Kidney (tissue), 14 donors: Measurements from ENCODE around the gene MFN2. TPM values are rescaled to one million over a fixed set of nuclear protein-coding genes. Genes with fewer than 3 reads are reported as not detected.
"Not testable (repeated sequence)": the region's sequence is repeated elsewhere in the genome, so short reads cannot be mapped to it uniquely, and the experiment has no call there.

Experiments used
- DNase-seq, 5 donors: peaks; one replicate each; pipeline ENCODE4 v3.0.0-alpha.2; 2013 to 2020
- FAIRE-seq: peaks from 2 replicates; lab custom pipeline; 2012; peaks lifted over from hg19 to GRCh38; lab: Jason Lieb, UNC
- H3K27ac ChIP-seq, 2 donors: one replicate each; pipeline ENCODE4 v1.7.0; 2013; ENCODE audit warnings: low read depth in 2 of 2, low read length in 2 of 2, inconsistent platforms in 1 of 2
- H3K27me3 ChIP-seq: one replicate; pipeline ENCODE4 v1.7.1; 2013; ENCODE audit warnings: low read length, inconsistent platforms; ENCODE audit not compliant: control insufficient read depth, insufficient read depth
- H3K36me3 ChIP-seq, 3 donors: one replicate each; pipeline versions ENCODE4 v1.7.0 to v1.7.1; 2013; ENCODE audit warnings: low read length in 3 of 3, control low read depth in 1 of 3, inconsistent platforms in 1 of 3; ENCODE audit not compliant: insufficient read depth in 3 of 3, control insufficient read depth in 2 of 3
- H3K4me1 ChIP-seq, 3 donors: one replicate each; pipeline versions ENCODE4 v1.7.0 to v1.7.1; 2013; ENCODE audit warnings: low read length in 3 of 3, inconsistent platforms in 1 of 3, low read depth in 1 of 3; ENCODE audit not compliant: control insufficient read depth in 2 of 3, insufficient read depth in 2 of 3
- H3K4me3 ChIP-seq, 3 donors: one replicate each; pipeline versions ENCODE4 v1.7.0 to v1.8.1; 2013; ENCODE audit warnings: low read length in 3 of 3, control low read depth in 1 of 3, inconsistent platforms in 1 of 3
- H3K9ac ChIP-seq, 3 donors: one replicate each; pipeline versions ENCODE4 v1.7.0 to v1.7.1; 2013; ENCODE audit warnings: low read length in 3 of 3, control low read depth in 1 of 3, inconsistent platforms in 1 of 3
- H3K9me3 ChIP-seq, 3 donors: one replicate each; pipeline versions ENCODE4 v1.7.0 to v1.7.1; 2013; ENCODE audit warnings: low read length in 3 of 3, control low read depth in 1 of 3, inconsistent platforms in 1 of 3; ENCODE audit not compliant: control insufficient read depth in 2 of 3, insufficient read depth in 1 of 3
- intact Hi-C: fragments of 100-400 bp; cut with DNase I; formaldehyde crosslinking; loops from one replicate; pipeline ENCODE4 v1.11.1; 2022
- polyA plus RNA-seq: library from polyadenylated mRNA; stranded (reverse); fragments of 350-450 nt; fragmentation: Illumina TruSeq; extraction: RNeasy Lipid Tissue Mini Kit (QIAGEN cat#74804); gene quantifications from one replicate; pipeline ENCODE4 v1.2.3, GENCODE V29; 2014; ENCODE audit warnings: low read depth, low replicate concordance; ENCODE audit not compliant: insufficient read depth
- total RNA-seq: library from RNA; stranded (reverse); fragmentation: NEBNext Ultra II Directional; extraction: Animal tissue kit (Norgen Biotek cat#: 25700); gene quantifications from one replicate; pipeline ENCODE4 v1.2.1, GENCODE V29; 2021
- TF ChIP-seq, protein P1 (sequence below): IDR thresholded peaks from 3 replicates; pipeline ENCODE4 v1.5.1; 2012; ENCODE audit warnings: mild to moderate bottlenecking, moderate library complexity, borderline replicate concordance; ENCODE audit not compliant: insufficient read depth; ENCODE audit errors: extremely low read depth
- donor health status: control.
- donor health status: control.
- donor health status: control.
- donor health status: control.
- donor health status: control.
- donor health status: DM: yes; HTN: yes; CAD: no.
- donor health status: Normal renal cell carcinoma (clear cell type).

The MFN2 gene
- total and polyA plus RNA-seq, 2 donors from 2014 or later = 41.1 to 77.6 TPM

DNA sequence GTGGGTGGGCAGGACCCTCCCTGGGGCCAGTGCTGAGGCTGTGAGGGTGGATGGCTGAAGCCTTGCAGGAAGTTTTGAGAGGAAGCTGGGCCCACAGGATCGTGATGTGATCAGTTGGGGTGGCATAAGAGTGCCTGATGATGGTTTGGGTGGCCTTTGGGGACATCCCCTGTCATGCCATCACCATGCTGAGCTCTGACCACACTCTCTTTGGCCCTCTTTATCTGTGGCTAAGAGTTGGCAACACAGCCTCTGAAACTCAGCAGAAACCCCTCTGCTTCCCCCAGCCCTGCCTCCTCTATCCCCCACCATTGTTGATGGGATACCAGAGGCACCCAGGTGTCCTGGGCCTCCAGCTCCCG is 58.9 kb downstream of the MFN2 start:
- FAIRE-seq = no peak
- TF ChIP-seq, protein P1, sequence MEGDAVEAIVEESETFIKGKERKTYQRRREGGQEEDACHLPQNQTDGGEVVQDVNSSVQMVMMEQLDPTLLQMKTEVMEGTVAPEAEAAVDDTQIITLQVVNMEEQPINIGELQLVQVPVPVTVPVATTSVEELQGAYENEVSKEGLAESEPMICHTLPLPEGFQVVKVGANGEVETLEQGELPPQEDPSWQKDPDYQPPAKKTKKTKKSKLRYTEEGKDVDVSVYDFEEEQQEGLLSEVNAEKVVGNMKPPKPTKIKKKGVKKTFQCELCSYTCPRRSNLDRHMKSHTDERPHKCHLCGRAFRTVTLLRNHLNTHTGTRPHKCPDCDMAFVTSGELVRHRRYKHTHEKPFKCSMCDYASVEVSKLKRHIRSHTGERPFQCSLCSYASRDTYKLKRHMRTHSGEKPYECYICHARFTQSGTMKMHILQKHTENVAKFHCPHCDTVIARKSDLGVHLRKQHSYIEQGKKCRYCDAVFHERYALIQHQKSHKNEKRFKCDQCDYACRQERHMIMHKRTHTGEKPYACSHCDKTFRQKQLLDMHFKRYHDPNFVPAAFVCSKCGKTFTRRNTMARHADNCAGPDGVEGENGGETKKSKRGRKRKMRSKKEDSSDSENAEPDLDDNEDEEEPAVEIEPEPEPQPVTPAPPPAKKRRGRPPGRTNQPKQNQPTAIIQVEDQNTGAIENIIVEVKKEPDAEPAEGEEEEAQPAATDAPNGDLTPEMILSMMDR = no peak
- Histone ChIP-seq H3K36me3 (no peaks in the 10 kb centered on the region), H3K9ac (no peak overlapping the region), H3K9me3 (no peaks in the 10 kb centered on the region), H3K27ac (no peak overlapping the region), H3K4me1 (no peaks in the 10 kb centered on the region), H3K4me3 (no peak overlapping the region), H3K27me3 (no peaks in the 10 kb centered on the region)
- DNase-seq = no peak
- intact Hi-C loops = no loop called here

DNA sequence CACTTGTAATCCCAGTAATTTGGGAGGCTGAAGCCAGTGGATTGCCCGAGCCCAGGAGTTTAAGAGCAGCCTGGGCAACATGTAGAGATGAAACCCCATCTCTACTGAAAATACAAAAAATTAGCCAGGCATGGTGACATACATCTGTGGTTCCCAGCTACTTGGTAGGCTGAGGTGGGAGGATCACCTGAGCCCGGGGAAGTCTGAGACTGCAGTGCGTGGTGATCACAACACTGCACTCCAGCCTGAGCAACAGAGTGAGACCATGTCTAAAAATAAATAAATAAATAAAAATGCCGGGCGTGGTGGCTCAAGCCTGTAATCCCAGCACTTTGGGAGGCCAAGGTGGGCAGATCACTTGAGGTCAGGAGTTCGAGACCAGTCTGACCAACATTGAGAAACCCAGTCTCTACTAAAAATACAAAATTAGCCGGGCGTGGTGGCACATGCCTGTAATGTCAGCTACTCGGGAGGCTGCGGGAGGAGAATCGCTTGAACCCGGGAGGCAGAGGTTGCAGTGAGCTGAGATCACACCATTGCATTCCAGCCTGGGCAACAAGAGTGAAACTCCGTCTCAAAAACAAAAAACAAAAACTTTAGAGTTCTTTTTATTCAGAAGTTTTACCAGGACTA is 59.7 kb downstream of the MFN2 start:
- intact Hi-C loops, H3K27me3 ChIP-seq, H3K9ac ChIP-seq, H3K27ac ChIP-seq, H3K4me3 ChIP-seq, H3K9me3 ChIP-seq, H3K4me1 ChIP-seq, FAIRE-seq, H3K36me3 ChIP-seq: not testable (repeated sequence)
- peak in 1 of 5 donors; percentile 23 for DNase-seq

DNA sequence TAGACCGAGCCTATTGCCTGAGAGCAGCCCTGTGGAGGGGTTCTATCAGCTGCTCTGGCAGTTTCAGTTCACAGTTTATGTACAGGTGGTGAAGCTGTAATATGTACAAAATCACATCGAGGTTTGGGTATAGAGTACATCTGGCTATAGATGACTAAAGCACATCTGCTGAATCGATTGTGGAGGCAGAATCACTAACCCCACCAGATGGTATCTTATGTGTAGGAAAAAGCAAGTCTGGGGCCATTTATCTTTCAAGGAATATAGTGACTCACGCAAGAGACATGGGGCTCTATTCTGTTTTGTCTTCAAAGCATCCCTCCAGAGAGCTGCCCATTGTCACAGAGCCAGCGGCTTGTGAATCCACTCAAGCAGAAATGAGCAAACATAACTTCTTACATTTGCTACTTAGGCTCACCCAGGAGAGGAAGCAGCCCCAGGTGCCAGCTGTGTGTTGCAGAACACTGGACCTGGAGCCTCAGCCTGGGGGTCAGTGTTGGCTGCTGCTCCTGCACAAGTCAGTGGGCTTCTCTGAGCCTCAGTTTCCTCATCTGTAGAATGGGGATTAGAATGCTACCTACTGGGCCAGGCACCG is 60.3 kb downstream of the MFN2 start:
- H3K9ac ChIP-seq = no peak overlapping the region
- TF ChIP-seq, protein P1 = no peak
- H3K27me3 ChIP-seq = no peaks in the 10 kb centered on the region
- FAIRE-seq (no peak), DNase-seq (no peak)
- H3K27ac ChIP-seq = no peak overlapping the region
- no peaks in the 10 kb centered on the region for H3K9me3 ChIP-seq
- H3K4me1 ChIP-seq = no peaks in the 10 kb centered on the region
- intact Hi-C loops = no loop called here
- no peak overlapping the region for H3K4me3 ChIP-seq
- H3K36me3 ChIP-seq = no peaks in the 10 kb centered on the region

DNA sequence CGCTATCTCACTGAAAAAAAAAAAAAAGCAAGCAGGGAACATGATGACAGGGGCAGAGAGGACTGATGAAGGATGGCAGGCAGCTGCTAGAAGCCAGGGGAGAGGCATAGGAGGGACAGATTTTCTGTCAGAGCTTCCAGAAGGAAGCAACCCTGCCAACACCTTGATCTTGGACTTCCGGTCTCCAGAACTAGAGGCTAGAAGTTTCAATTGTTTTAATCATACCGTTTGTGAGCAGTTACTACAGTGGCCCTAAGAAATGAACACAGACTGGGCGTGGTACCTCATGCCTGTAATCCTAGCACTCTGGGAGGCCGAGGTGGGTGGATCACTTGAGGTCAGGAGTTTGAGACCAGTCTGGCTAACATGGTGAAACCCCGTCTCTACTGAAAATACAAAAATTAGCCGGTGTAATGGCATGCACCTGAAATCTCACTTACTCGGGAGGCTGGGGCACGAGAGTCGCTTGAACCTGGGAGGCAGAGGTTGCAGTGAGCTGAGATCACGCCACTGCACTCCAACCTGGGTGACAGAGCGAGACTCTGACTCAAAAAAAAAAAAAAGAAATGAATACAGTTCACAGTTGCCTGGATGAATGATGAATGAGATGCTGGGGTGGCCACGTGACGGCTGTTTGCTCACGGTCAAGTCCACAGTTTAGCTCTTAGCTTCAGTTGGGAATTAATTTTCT is 64.1 kb downstream of the MFN2 start:
- FAIRE-seq, H3K9me3 ChIP-seq, H3K4me1 ChIP-seq: not testable (repeated sequence)

More for the DNA sequence above, 64.1 kb downstream of the MFN2 start:
- H3K27me3 ChIP-seq, H3K36me3 ChIP-seq, H3K9ac ChIP-seq, H3K27ac ChIP-seq, intact Hi-C loops, H3K4me3 ChIP-seq: not testable (repeated sequence)
- DNase-seq = peak in 1 of 5 donors; percentile 27
